ENCODE results near the gene TSPAN15.

TSPAN15 gene

DNA sequence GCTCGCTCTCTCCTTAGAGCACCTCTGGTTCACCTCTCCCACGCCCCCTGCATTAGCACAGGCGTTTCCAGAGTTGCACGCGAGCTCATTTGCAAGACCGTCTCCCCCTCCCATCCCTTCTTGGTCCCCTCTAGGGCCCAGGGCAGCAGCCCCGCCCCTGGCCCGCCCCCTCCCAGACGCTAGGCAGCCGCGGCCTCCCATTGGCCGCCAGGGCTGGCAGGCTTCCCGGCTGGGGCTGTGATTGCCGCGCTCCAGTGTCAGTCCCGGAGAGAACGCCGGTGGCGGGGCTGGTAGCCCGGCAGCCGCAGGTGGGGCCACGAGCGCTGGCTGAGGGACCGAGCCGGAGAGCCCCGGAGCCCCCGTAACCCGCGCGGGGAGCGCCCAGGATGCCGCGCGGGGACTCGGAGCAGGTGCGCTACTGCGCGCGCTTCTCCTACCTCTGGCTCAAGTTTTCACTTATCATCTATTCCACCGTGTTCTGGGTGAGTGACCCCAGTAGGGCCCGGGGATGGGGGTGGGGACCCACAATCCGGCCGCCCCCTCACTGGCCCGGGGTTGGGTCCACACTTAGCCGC, at the start of gene TSPAN15:
TSPAN15 (plus strand) TSS at position 257 of the 575 bp plus-strand sequence; CDS start at position 387, 130 bp downstream.
- DNase-seq (ENCODE audit: low read depth in 3 of 3, low spot score in 1 of 3): peak; percentile 40 to 66 (median 65)

DNA sequence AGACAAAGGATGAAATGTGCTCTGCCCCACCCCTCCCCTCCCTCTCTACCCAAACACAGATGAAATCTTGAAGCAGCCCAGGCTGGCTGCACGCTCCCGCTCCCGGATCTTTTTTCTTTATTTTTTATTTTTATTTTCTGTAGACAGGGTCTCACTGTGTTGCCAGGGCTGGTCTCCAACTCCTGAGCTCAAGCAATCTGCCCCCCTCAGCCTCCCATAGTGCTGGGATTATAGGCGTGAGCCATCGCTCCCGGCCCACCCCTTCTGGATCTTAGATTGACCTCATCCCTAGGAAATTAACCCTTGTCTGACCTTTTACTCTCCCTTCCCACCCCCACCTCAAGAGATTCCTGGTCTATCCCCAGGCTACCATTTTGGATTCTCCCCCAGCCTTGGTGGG, 48.9 kb upstream of the TSPAN15 start:
- DNase-seq (ENCODE audit: low read depth in 3 of 3, low spot score in 1 of 3): no peak

DNA sequence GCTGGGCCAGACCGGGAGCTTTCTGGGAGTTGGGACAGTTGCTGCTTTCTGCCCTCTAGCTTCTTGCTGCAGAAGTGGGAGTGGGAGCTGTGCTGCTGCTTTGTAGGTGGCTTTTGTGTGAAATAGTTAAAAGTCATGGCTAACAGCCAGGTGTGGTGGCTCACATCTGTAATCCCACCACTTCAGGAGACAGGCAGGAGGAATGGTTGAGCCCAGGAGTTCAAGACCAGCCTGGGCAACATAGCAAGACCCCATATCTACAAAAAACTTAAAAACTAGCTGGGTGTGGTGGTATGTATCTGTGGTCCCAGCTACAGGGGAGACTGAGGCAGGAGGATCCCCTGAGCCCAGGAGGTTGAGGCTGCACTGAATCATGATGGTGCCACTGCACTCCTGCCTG, 48.2 kb upstream of the TSPAN15 start:
- DNase-seq (ENCODE audit: low read depth in 3 of 3, low spot score in 1 of 3): no peak

DNA sequence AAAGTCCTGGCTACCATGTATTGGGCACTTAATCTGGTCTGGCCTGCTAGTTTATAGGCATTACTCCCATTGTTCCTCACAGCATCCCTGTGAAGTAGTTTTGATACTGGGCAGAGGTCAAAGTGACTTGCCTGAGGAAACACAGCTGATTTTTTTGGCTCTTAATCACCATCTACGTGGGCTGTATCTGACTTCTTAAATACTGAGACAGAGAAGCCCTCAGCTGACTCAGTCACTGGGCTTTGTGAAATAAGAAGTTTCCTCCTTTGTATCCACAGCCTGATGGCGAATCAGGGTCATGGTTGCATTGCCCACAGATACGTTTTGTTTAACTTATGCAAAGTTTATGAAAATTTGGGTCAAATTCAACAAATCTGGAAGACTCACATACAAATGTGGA, 47.7 kb upstream of the TSPAN15 start:
- DNase-seq (ENCODE audit: low read depth in 3 of 3, low spot score in 1 of 3): no peak

DNA sequence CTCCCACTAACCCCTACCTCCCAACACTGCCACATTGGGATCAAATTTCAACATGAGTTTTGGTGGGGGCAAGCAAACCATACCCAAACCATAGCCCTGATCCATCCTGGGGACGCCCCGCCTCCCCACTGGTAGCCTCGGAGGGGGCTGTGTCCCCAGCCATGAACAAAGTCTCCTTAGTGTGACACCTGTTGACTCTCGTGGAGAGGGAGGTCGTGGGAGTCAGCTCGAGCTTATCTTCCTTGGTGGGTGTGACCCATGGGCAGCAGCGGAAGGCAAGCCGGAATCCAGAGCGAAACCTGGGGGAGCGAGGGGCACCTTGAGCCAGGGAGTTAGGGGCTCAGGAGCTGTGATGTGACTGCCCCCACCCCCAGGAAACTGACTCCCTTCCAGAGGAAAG, 46.5 kb upstream of the TSPAN15 start:
- no peak for DNase-seq (ENCODE audit: low read depth in 3 of 3, low spot score in 1 of 3)

DNA sequence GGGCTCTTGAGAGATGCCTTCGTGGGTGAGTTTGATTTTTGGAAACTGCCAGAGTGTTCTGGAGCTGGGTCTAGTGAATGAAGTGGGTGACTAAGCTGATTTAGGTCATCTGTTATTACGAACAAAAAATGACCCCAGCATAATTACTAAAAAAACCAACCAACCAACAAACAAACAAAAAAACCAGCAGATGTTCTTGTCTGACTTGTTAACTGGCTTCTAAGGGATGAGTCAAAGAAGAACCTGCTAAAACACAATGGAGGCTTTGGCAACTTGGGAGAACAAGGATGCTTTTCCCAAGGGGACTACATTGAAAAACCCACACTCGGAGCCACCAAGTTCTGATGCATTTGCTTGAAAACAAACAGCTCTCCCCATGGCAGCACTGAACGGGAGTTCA, 46.0 kb upstream of the TSPAN15 start:
- no peak for DNase-seq (ENCODE audit: low read depth in 3 of 3, low spot score in 1 of 3)

DNA sequence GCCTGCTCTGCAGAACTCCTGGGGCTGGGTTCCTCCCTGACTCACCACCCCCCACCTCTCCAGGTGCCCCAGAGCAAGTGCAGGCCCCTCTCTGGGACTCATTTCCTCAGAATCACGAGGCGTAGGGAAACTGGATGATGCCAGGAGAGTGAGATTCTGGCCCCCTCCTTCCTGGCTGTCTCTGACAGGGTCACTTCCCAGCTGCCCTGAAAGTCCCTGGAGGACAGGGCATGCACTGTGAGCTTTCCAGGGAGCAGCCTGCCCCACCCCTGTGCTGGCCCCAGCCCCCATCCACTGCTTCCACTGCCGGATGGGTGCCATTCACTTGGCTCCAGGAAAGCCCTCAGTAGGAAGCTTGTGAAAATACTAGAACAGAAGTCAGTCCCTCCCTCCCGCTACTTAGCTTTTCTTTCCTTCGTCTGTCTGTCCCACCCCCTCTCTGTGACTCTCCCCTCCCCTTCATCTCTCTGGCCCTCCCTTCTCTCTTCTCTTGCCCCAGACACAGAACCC, 44.9 kb upstream of the TSPAN15 start:
- DNase-seq (ENCODE audit: low read depth in 3 of 3, low spot score in 1 of 3): no peak

DNA sequence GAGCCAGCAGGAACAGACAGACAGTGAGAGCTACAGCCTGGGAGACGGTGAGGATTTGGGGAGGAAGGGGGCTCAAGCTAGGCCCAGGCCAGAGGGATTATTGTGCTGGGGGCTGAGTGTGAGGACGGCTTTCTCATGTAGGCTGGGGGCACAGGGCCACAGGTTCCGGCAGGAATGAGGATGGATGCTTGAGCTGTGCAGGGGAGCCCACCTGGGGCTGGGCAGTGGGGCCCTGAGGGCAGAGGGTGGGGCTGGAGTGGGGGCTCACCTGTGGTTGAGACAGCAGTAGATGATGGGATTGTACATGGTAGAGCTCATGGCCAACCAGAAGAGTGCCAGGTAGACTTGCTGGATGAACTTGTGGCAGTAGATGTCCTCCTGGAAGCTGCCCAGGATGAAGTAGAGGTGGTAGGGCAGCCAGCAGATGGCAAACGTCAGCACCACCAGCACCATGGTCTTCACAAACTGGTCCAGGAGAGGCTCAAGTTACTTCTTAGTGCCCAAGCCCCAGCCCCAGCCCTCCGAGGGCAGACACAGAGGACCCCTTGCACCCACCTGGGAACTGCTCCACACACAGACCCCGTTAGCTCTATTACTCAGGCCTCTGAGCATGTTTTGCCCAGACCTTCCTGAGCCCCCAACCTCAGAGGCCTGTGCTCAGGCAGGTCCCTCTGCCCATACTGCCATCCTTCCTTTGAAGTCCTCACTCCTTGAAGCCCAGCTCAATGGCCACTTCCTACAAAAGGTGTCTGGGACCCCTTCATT, 44.3 kb upstream of the TSPAN15 start:
- no peak for DNase-seq (ENCODE audit: low read depth in 3 of 3, low spot score in 1 of 3)

DNA sequence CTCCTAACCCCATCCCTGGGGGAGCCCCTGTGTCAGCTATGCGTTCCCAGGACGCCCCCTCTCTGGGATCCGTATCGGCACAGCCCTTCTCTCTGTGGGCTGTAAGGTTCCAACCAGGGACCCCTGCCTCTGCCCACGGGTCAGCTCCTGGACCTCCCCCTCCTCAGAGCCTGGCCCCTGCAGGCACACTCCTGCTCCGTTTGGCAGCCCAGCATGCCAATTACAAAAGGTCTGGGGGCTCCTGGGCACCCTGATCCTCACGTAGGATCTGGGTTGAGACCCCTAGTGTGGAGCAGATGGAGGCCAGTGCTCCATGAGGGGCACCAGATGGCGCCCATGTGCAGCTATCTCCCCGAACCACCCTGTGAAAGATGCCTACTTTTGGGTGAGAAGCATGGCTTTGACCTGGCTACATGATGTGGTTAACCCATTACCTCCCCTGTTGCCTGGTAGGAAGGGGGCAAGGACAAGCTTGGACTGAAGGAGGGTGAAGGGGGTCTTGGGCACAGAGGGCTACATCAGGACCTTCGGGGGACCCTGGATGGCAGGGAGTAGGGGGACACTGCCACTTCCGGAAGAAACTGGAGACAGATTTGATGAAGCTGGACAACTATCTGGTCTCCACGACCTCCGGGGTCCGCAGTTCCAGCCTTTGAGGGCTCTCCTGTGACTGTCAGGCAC, 43.5 kb upstream of the TSPAN15 start:
- no peak for DNase-seq (ENCODE audit: low read depth in 3 of 3, low spot score in 1 of 3)

DNA sequence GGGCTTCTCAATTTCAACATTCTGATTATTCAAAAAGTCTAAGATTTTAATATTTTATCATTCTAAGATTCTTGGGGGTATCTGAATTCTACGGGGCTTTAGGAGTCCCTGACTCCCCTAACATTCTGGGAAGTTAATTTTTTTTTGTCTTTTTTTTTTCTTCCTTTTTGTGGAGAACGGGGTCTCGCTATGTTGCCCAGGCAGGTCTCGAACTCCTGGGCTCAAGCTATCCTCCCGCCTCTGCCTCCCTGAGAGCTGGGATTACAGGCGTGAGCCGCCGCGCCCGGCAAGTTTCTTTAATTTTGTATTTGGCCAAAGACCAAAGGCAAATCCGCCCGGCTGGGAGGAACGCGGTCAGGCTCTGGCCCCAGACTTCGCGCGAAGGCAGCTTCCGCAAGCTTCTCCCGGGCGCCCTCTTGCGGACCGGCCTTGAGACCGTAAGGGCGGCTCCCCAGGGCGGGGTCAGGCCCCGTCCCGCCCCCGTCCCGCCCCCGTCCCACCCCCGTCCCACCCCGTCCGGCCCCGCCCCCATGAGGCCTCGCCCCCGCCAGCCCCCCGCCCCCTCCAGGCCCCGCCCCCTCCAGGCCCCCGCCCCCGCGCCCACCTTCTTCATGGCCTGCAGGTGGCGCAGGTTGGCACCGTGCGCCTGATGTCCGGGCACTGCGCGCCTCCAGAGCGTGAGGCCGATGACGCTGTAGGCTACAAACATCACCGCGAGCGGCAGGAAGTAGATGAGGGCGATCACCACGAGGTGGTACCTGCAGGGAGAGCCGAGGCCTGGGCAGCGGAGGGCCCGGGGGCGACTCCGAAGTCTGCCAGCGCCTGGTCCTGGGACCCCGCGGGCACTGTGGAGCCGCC, 42.7 kb upstream of the TSPAN15 start:
- peak; percentile 74 to 81 (median 81) for DNase-seq (ENCODE audit: low read depth in 3 of 3, low spot score in 1 of 3)

DNA sequence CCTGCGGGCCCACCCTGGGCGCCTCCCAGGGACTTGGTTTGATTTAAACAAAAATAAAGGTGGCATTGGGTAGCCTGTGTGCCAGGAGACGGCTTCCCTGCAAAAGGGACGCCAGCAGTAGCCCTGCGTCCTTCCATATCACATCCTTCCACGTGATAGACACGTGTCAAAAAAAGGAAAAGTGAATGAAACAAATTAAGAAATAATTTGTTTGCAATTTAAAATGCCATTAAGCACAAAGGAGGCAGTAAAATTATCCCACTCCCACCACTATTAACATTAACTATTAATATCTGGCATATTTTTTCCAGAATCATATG, 42.1 kb upstream of the TSPAN15 start:
- DNase-seq (ENCODE audit: low read depth in 3 of 3, low spot score in 1 of 3): no peak

DNA sequence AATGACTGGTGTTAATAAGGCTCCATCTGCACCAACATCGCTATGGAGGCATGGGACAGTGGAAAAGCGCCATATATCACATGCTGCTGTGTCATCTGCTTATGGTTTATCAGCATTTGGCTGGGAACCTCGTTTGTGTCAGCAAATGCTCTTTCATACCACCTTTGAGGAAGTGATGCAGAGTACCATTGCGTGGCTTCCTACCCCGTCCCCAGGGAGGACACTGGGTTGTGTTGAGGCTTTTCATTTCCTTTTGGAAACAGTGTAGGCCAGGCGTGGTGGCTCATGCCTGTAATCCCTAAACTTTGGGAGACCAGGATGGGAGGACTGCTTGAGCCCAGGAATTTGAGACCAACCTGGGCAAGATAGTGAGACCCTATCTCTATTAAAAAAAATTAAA, 41.3 kb upstream of the TSPAN15 start:
- no peak for DNase-seq (ENCODE audit: low read depth in 3 of 3, low spot score in 1 of 3)

DNA sequence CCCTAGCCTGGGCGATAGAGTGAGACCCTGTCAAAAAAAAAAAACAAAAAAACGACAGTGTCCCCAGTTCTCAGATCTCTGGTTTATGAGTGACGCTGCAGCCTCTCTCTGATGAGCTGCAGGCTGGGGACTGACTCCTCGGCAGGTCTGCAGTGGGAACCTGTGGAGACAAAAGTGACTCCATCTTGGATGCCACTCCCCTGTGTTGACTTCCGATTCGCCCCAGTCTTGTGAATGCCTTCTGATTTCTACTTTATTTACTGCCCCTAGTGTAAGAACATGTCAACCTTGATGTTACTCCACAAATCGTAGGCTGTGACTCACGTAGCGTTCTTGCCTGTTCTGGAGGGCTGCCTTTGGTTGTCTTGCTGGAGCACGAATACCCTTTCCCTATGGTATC, 40.8 kb upstream of the TSPAN15 start:
- no peak for DNase-seq (ENCODE audit: low read depth in 3 of 3, low spot score in 1 of 3)

DNA sequence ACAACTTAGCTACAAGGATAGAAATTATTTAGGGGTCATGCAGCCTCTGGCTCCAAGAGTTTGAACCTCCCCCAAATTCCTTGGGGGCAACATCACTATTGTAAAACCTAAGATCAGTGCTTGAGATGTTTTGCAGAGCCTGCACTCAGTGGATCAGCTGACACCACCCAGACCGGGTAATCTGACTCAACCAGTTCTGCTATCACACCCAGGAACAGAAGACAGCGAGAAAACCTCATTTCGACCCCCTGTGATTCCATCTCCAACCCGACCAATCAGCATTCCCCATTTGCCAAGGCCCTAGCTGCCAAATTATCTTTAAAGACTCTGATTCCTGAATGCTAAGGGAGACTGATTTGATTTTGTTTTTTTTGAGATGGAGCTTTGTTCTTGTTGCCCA, 39.8 kb upstream of the TSPAN15 start:
- DNase-seq (ENCODE audit: low read depth in 3 of 3, low spot score in 1 of 3): no peak

DNA sequence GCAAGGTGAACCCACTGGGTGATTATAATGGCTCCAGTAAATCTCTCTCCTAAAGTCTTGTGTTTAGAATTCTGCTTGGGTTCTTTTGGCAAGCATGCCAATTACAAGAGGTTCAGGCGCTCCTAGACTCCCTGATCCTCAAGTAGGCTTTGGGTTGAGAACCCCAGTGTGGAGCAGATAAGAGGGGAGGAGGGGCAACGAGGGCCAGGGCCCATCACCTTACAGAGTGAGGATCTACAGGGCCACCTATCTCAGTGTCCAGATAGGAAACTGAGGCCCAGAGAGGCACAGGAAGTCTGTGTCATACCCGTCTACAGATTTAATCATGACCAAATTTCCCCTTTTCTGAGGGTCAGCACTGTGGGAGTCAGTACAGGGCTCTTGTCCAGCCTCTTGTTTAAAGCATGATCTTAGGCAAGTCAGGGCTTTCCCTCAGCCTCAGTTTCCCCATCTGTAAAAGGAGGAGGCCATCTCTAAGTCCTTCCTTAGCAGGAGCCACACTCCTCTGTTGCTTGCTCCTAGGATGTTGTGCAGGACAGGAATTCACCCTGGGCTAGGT, 39.0 kb upstream of the TSPAN15 start:
- no peak for DNase-seq (ENCODE audit: low read depth in 3 of 3, low spot score in 1 of 3)

DNA sequence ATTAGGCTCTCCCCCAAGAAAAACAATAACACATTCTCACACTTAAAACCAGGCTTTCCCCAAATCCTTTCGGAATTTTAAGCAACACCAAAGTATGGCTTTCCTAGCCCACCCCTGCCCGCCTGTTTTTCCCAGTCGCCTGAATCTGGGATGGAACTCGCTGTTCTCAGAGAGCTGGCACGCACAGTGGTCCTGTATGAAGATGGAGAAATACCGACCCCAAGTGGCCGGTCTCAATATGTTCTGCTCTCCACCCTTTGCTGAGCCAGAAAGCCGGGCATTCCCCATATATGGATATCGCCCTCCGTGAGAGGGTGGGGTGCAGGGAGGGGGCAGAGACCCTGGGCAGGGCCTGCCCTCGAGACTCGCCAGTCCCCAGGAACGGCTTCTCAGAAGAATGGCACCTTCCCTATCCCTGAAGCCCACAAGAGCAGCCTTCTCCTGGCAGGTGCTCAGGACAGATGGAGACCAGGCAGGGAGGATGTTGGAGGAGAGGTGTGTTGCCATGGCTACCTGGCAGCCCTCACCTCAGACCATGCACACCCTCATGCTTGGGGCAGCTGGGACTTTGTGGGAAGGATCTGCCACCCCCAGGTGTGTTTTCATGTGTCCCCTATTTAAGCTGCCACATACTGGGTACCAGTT, 37.9 kb upstream of the TSPAN15 start:
- no peak for DNase-seq (ENCODE audit: low read depth in 3 of 3, low spot score in 1 of 3)

DNA sequence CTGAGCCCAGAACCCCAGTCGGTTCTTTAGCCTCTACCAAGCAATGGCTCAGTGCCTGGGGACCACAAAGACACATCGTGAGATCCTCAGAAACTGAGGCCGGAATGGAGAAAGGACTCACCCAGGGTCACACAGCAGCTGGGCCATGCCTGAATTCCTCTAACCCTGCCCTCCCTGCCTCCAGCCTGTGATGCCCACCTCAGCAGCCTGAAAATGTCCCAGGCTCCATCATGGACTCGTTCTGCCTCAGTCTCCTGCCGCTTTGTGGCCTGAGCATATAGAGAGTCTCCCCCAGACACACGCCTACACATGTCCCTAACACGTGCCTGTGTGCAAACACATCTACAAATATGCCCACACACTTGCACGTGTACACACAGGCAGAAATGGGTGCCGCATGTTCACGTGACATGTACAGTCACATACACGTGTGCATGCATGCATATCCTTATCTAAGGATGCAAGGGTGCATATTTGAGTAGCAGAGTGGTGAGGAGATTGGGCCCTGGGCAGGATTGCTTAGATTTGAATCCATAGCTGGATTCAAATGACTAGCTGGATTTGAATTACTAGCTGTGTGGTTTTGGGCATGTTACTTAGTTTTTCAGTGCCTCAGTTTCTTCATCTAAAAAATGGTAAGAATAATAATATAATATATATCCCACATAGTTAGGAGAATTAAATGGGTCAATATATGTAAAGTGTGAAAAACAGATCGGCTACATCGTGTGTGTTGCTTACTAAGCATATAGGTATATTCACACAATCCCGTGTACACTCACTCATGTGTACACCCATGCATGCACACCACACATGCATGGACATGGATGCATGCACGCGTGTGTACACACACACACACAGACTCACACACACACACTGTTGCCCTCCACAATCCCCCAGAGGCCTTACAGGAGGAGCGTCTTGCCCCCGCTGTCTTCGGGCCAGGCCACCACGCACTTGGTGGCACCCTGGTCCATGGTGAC, 36.9 kb upstream of the TSPAN15 start:
- DNase-seq (ENCODE audit: low read depth in 3 of 3, low spot score in 1 of 3): no peak

DNA sequence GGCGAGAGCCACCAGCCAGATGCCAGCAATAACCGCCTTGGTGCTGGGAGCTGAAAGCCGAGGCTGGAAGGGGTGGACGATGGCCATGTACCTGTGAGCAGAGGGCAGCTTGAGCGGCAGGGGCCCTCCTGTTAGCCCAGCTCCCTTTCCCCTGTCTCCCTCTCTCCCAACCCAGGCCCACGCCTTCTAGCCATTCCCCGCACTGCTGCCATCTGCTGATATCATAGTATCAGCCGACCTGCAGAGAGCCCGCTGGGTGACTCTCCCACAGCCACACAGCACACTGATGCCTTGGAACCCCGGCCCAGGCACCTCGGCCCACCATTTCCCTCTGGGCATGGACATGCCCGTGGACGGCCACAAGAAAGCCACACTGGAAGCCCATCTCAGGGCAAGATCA, 36.2 kb upstream of the TSPAN15 start:
- DNase-seq (ENCODE audit: low read depth in 3 of 3, low spot score in 1 of 3): no peak

DNA sequence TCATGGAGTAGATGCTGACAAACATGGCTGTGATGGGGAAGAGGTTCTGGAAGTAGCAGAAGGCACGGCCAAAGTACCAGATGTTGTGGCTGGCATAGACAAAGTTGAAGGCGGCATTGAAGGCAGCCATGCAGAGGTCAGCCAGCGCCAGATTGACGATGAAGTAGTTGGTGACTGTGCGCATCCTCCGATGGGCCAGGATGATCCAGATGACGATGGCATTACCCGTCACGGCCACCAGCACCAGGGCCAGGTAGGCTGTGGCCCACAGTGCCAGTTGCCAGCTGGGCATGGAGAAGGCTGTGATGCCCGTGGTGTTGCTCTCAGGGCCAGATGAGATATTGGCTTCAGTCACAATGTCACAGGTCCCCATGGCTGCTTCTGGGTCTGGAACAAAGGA, 35.3 kb upstream of the TSPAN15 start:
- no peak for DNase-seq (ENCODE audit: low read depth in 3 of 3, low spot score in 1 of 3)

Data from stimulated activated CD4-positive, alpha-beta T cell treated with anti-CD3 and anti-CD28 coated beads, TNF-alpha, amount 100 ng/mL, for 1 hour (primary cell).